K562 (cell line): ENCODE results near the gene TMCC1. TPM values are rescaled to one million over a fixed set of nuclear protein-coding genes. Genes with fewer than 3 reads are reported as not detected.

Source experiments
- ATAC-seq: fragments of 200-7000 bp; cut with Tn5 transposase; 3 replicates; pipeline ENCODE4 v1.9.1; 2020; ENCODE audit warnings: moderate library complexity
- BruUV-seq: library from RNA; stranded (reverse); fragments of 400-500 nt; replicated peaks from 2 replicates; lab custom pipeline; 2021; lab: Mats Ljungman, UMichigan
- CTCF ChIA-PET: fragments of 300-600 bp; formaldehyde crosslinking; extraction: SDS; loops from one replicate; lab custom pipeline; 2021; ENCODE audit warnings: low intra/inter-chr PET ratio; lab: Yijun Ruan, JAX
- POLR2A ChIA-PET: fragments of 300-600, 350-650 bp; sonication (Branson Sonifier 250); formaldehyde crosslinking; extraction: SDS; loops from one replicate; lab custom pipeline; 2021; ENCODE audit warnings: antibody characterized with exemption, inconsistent platforms; lab: Yijun Ruan, JAX
- DNase-seq, 4 experiments: peaks; one replicate each; pipeline versions ENCODE4 v3.0.0 to v3.0.0-alpha.2; 2011 to 2018; ENCODE audit warnings: low spot score in 3 of 4, mixed read lengths in 3 of 4; ENCODE audit errors: extremely low read depth in 1 of 4
- FAIRE-seq: peaks from 2 replicates; lab custom pipeline; 2011; peaks lifted over from hg19 to GRCh38; lab: Jason Lieb, UNC
- H2AFZ ChIP-seq: 2 replicates; pipeline ENCODE4 v1.6.0; 2011; ENCODE audit warnings: low read depth, low read length, control low read depth, inconsistent platforms
- H3K27ac ChIP-seq: fragments of 200-600 bp; 3 replicates; pipeline ENCODE4 v1.8.0; 2011; ENCODE audit warnings: low read depth, mild to moderate bottlenecking, control low read depth, inconsistent platforms, low read length, moderate library complexity, mixed read lengths; ENCODE audit errors: extremely low read depth
- H3K27me3 ChIP-seq, 2 experiments: fragments of 300-600 bp in 1 of 2; 2 replicates in 1 of 2; 3 replicates in 1 of 2; pipeline versions ENCODE4 v1.6.0 to v1.8.0; 2011; ENCODE audit warnings: inconsistent platforms in 2 of 2, low read length in 2 of 2, mild to moderate bottlenecking in 1 of 2, mixed read lengths in 1 of 2, moderate library complexity in 1 of 2; ENCODE audit not compliant: control insufficient read depth in 2 of 2, insufficient read depth in 2 of 2
- H3K36me3 ChIP-seq: fragments of 300-600 bp; 3 replicates; pipeline ENCODE4 v1.8.0; 2011; ENCODE audit warnings: mild to moderate bottlenecking, low read length, inconsistent platforms; ENCODE audit not compliant: control insufficient read depth, insufficient read depth
- H3K4me1 ChIP-seq, 2 experiments: fragments of 200-600 bp in 1 of 2; replicated peaks in 1 of 2; 2 replicates in 1 of 2; 3 replicates in 1 of 2; pipeline versions ENCODE4 v1.5.1 to v1.8.0; 2011; ENCODE audit warnings: inconsistent platforms in 2 of 2, low read length in 2 of 2, mild to moderate bottlenecking in 1 of 2, mixed read lengths in 1 of 2, moderate library complexity in 1 of 2; ENCODE audit not compliant: control insufficient read depth in 2 of 2, insufficient read depth in 2 of 2
- H3K4me2 ChIP-seq: 2 replicates; pipeline ENCODE4 v1.6.1; 2011; ENCODE audit warnings: low read length, control low read depth, inconsistent platforms, mixed read lengths; ENCODE audit not compliant: insufficient read depth
- H3K4me3 ChIP-seq: fragments of 200-600 bp; sonication (generic), shearing (Covaris generic); 2 replicates; pipeline ENCODE4 v1.5.1; 2016; ENCODE audit warnings: control low read depth, inconsistent platforms
- H3K79me2 ChIP-seq: fragments of 200-600 bp; 3 replicates; pipeline ENCODE4 v1.8.0; 2011; ENCODE audit warnings: low read length, inconsistent platforms; ENCODE audit not compliant: control insufficient read depth, insufficient read depth
- H3K9ac ChIP-seq, 2 experiments: 2 replicates each; pipeline versions ENCODE4 v1.6.0 to v1.6.1; 2011; ENCODE audit warnings: low read depth in 2 of 2, low read length in 2 of 2, control low read depth in 1 of 2, inconsistent platforms in 1 of 2, mild to moderate bottlenecking in 1 of 2, mixed read lengths in 1 of 2; ENCODE audit not compliant: insufficient read depth in 1 of 2
- H3K9me1 ChIP-seq: one replicate; pipeline ENCODE4 v1.6.0; 2011; ENCODE audit warnings: inconsistent platforms, mild to moderate bottlenecking, low read length, moderate library complexity; ENCODE audit not compliant: control insufficient read depth, insufficient read depth
- H3K9me3 ChIP-seq: replicated peaks from 2 replicates; pipeline ENCODE4 v1.5.1; 2011; ENCODE audit warnings: low read depth, low read length, inconsistent platforms; ENCODE audit not compliant: control insufficient read depth, insufficient read depth
- H4K20me1 ChIP-seq: replicated peaks from 2 replicates; pipeline ENCODE4 v1.6.1; 2011; ENCODE audit warnings: low read length, inconsistent platforms, mixed read lengths; ENCODE audit not compliant: control insufficient read depth, insufficient read depth
- ESRRA ChIP-seq: fragments of 450-650 bp; IDR thresholded peaks from 2 replicates; pipeline ENCODE4 v1.6.1; 2014; ENCODE audit warnings: low read depth, mild to moderate bottlenecking, moderate library complexity, borderline replicate concordance
- FUS ChIP-seq: fragments of 200-400 bp; formaldehyde crosslinking; optimal IDR thresholded peaks from 2 replicates; pipeline ENCODE3; 2017; ENCODE audit warnings: low read depth, low read length
- RHOXF2B ChIP-seq: fragments of 250-450 bp; sonication (Bioruptor Pico); conservative IDR thresholded peaks from 2 replicates; pipeline ENCODE4 v1.5.1; 2021
- TBP ChIP-seq: optimal IDR thresholded peaks from 2 replicates; pipeline ENCODE3; 2011; ENCODE audit warnings: low read depth, low read length, improper control_type of control experiment
- ZNF280A ChIP-seq: fragments of 450-650 bp; IDR thresholded peaks from 2 replicates; pipeline ENCODE4 v1.6.1; 2018; ENCODE audit warnings: mild to moderate bottlenecking, low read depth; ENCODE audit not compliant: partially characterized antibody
- WGBS: fragments of 100-300 bp; shearing (Covaris generic); methylation state at CpG from one replicate; pipeline ENCODE4 v1.1.6; 2016; ENCODE audit warnings: low coverage, mixed read lengths; ENCODE audit not compliant: insufficient coverage; ENCODE audit errors: missing lambda C conversion rate; 5-methylcytosine and 5-hydroxymethylcytosine counted together
- in situ Hi-C: fragments of 300-500 bp; cut with MboI; formaldehyde crosslinking; loops from 4 replicates; pipeline ENCODE4 v1.15.0; 2018; ENCODE audit warnings: inconsistent platforms, mixed read lengths
- intact Hi-C: fragments of 100-400 bp; cut with micrococcal nuclease; formaldehyde crosslinking; loops from 2 replicates; pipeline ENCODE4 v1.14.2; 2022
- polyA plus RNA-seq, 8 experiments: library from polyadenylated mRNA; depleted of rRNA in 4 of 8; stranded (reverse) in 5 of 8; unstranded in 3 of 8; fragments of >200 nt; fragmentation: Nextera tagmentation in 2 of 8; fragmentation: Illumina TruSeq in 1 of 8; extraction: Ambion mirVana in 2 of 8; extraction: Trizol in 1 of 8; gene quantifications; 2 replicates each; pipeline versions ENCODE4 v1.2.1 to v1.2.3, GENCODE V29; 2011 to 2014; ENCODE audit warnings: inconsistent platforms in 1 of 8, missing spikeins in 1 of 8
- total RNA-seq, 7 experiments: library from RNA; depleted of rRNA in 6 of 7; stranded (reverse); fragments of >200 nt in 6 of 7; fragmentation: Illumina TruSeq in 2 of 7; extraction: Trizol in 2 of 7; gene quantifications; 2 replicates each; pipeline versions ENCODE4 v1.2.1 to v1.2.3, GENCODE V29; 2011 to 2021; ENCODE audit warnings: low replicate concordance in 1 of 7
- TF ChIP-seq, protein P1 (sequence below): fragments of 250-450 bp; sonication (Bioruptor Pico); IDR thresholded peaks from 2 replicates; pipeline ENCODE4 v1.8.0; 2022; ENCODE audit warnings: moderate library complexity, mild to moderate bottlenecking, inconsistent platforms

The TMCC1 gene
- total and polyA plus RNA-seq, 9 of the 15 experiments (the other 6 are each of a cell fraction or from before 2014, with no cell fraction given), result 0.89 to 8.7 (median 4.0) TPM

GRCh38 chr3:129661766-129662165, 231.7 kb downstream of the TMCC1 start:
- H3K4me1 ChIP-seq, result peaks cover 4 to 17% of the 10 kb centered on the region in 2 experiments; a peak in 4 of 5 replicates
- no peaks in the 10 kb centered on the region for H3K36me3 ChIP-seq
- no peaks in the 10 kb centered on the region for H3K27me3 ChIP-seq
- no peak overlapping the region for H3K4me3 ChIP-seq
- in situ Hi-C loops (no loop called here), intact Hi-C loops (no loop called here)
- no peak overlapping the region for H3K4me2 ChIP-seq
- no peaks in the 10 kb centered on the region for H3K9me3 ChIP-seq
- no peak overlapping the region for H3K9ac ChIP-seq
- TF ChIP-seq FUS, result no peak
- no peak for TF ChIP-seq TBP
- no peak for TF ChIP-seq RHOXF2B (CRISPR knock-in tag)
- TF ChIP-seq ZNF280A, result no peak
- TF ChIP-seq, protein P1, sequence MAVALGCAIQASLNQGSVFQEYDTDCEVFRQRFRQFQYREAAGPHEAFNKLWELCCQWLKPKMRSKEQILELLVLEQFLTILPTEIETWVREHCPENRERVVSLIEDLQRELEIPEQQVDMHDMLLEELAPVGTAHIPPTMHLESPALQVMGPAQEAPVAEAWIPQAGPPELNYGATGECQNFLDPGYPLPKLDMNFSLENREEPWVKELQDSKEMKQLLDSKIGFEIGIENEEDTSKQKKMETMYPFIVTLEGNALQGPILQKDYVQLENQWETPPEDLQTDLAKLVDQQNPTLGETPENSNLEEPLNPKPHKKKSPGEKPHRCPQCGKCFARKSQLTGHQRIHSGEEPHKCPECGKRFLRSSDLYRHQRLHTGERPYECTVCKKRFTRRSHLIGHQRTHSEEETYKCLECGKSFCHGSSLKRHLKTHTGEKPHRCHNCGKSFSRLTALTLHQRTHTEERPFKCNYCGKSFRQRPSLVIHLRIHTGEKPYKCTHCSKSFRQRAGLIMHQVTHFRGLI (CRISPR knock-in tag), result no peak
- TF ChIP-seq ESRRA, result no peak
- H2AFZ ChIP-seq, result no peak overlapping the region
- no peaks in the 10 kb centered on the region for H3K79me2 ChIP-seq
- no peaks in the 10 kb centered on the region for H4K20me1 ChIP-seq
- H3K9me1 ChIP-seq, result no peaks in the 10 kb centered on the region
- DNase-seq (no peak), FAIRE-seq (no peak), ATAC-seq (no peak)
- CTCF ChIA-PET, result no interaction called here
- no TSS peak for BruUV-seq
- H3K27ac ChIP-seq, result no peak overlapping the region
- POLR2A ChIA-PET, result no interaction called here
- no CpG with 5 or more reads among the region's 1 CpG for WGBS
